NCI-H2081 (cell line): Measurements from ENCODE around the gene PLAAT4.
A peak's percentile ranks its signal among the peaks of the same experiment; 100 is the strongest.
"Not testable (repeated sequence)": the region's sequence is repeated elsewhere in the genome, so short reads cannot be mapped to it uniquely, and the experiment has no call there.

Experiments
- DNase-seq, 2 experiments: peaks; one replicate each; lab custom pipeline; 2025; lab: John Stamatoyannopoulos, UW

PLAAT4 gene

DNA sequence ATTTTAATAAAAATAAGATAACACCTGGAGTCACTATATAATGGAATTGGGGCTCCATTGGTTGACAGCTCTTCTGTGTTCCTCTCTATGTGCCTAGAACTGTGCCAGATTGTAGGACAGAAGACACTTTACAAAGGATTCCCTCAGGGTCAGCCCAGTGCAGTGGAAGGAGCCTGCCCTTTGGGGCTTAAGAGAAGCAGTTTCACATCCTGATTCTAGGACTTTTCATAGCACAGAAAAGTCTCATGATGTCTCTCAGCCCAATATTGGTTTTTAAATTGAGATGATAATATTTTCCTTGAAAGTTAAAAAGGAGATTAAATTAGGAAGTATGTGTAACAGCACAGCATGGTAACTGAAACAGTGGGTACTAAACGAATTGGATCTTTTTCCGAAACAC lies 7.1 kb downstream of the PLAAT4 start:
- no peak for DNase-seq

DNA sequence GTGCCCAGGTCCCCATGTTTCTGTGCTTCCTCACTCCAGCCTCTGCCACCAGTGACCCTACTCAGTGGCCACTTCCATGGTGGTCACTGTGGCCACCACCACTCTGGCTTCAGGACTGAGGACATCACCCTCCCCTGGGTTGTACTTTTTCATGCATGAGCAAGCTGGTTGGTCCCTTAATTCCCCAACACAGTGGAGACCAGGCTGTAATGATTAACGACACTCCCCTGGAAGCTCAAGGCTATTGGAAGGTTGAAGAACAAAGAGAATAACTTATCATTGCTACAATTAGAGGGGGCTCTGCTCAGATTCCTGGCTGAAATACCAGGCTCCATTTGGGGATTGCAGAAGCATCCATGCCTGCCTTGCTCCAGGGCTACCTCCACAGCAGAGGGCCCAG lies 10.5 kb downstream of the PLAAT4 start:
- no peak for DNase-seq

DNA sequence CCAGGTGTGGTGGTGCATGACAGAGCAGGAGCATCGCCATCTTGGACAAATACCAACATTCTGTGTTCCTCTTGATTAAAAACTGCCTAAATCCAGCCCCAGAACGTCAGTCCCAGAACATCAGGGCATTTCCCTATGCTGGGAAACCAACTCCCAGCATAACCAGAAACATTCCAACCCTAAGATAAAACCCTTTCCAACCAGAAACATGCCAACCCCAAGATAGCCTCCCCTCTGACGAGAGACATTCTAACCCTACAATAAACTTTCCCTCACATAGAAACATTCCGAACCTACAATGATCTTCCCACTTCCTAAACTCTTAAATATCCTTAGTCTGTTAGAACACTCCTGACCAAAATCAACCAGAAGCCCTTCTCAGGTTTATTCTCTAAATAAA lies 11.6 kb downstream of the PLAAT4 start:
- no peak for DNase-seq

DNA sequence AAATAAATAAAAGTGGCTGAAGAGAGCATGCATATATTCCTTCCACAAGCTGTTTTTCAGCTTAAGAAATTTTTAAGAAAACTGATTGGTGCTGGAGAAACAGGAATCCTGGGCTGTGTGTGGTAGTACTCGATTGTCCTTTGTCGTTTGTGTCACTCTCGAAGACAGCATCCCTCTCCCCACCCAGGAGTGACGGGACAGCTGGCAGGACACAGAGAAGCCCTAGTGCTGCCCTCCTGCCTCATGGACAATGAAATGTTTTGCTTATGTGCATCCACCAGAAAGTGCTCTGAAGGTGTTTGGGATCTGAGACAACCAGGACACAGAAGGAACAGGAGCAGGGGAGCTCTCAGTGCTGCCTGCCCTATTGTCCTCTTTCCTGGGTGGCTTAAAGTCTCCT lies 12.8 kb downstream of the PLAAT4 start:
- DNase-seq: no peak

DNA sequence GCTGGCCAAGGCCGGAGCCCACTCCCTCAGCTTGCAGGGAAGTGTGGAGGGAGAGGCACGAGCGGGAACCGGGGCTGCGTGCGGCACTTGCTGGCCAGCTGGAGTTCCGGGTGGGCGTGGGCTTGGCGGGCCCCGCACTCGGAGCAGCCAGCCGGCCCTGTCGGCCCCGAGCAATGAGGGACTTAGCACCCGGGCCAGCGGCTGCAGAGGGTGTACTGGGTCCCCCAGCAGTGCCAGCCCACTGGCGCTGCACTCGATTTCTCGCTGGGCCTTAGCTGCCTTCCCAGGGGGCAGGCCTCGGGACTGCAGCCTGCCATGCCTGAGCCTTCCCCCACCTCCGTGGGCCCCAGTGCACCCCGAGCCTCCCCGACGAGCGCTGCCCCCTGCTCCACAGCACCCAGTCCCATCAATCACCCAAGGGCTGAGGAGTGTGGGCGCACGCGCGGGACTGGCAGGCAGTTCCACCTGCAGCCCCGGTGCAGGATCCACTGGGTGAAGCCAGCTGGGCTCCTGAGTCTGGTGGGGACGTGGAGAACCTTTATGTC lies 13.6 kb downstream of the PLAAT4 start:
- DNase-seq: not testable (repeated sequence)

DNA sequence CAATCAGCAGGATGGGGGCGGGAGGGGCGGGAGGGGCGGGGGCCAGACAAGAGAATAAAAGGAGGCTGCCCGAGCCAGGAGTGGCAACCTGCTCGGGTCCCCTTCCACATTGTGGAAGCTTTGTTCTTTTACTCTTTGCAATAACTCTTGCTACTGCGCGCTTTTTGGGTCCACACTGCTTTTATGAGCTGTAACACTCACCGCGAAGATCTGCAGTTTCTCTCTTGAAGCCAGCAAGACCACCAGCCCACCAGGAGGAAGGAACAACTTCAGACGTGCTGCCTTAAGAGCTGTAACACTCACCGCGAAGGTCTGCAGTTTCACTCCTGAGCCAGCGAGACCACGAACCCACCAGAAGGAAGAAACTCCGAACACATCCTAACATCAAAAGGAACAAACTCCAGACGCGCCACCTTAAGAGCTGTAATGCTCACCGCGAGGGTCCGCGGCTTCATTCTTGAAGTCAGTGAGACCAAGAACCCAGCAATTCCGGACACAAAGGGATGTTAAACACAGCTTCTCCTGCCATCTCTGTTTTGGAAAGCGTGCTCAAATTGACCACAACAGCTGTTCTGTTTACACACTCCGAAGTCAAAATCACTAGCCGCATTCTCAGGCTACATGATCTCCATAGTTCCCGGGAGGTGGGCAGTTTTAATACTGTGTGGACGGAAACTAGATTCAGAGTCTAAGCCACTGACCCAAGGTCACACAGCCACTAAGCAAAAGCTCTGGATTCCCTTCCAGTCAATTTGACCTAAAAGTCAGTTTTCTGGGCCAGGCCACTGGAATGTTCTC lies 14.7 kb downstream of the PLAAT4 start:
- no peak for DNase-seq

DNA sequence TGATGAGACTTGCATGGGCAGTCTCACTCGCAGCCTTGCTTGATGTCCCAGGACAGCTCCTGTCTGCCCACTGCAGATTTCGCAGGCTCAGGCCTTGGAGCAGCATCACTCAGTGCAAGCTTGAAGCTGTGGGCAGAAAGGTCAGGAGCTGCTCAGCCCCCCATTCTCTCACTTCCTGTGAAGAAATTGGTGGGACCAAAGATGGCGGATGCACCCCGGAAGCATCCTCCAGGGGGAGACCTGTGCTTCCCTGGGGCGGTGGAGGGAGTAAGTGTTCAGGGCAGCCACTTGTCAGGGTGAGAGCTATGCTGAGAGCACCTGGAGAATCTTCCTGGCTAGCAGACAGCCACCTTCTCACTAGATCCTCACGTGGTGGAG lies 15.3 kb downstream of the PLAAT4 start:
- no peak for DNase-seq

DNA sequence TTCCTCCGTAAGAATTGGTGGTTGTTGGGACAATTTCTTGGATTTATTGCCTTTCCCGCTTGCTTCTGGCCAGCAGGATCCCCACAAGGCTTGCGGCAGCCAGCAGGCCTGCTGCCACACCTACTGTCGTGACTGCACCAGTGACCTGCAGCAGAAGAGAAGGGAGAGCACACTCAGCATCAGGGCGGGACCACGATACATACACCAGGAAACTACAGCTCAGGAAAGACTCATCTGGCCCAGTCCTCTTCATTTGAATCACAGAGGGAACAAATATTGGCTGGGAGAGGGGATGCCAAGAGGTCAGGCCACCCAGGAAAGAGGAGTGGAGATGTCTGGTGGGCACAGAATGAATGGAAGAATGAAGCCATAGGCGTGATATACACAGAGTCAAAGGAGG lies 16.3 kb downstream of the PLAAT4 start:
- no peak for DNase-seq

DNA sequence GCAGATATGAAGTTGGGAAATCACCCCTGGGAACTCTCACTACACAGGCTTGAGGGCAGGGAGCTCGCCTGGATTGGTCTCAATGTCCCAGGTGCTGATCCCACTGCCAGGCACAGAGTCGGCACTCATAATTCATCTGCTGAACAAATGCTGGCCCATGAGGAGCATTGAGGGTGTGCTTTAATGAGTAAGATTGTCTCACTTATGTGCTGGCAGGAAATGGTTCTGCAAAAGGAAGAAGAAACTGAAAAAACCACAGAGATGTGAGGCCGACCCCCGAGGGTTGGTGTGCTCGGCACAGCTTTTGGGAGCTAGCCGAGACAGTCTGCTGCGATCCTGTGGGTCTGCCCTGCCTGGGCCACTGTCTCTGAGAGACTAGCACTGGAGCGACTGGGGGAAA lies 17.2 kb downstream of the PLAAT4 start:
- DNase-seq: no peak

DNA sequence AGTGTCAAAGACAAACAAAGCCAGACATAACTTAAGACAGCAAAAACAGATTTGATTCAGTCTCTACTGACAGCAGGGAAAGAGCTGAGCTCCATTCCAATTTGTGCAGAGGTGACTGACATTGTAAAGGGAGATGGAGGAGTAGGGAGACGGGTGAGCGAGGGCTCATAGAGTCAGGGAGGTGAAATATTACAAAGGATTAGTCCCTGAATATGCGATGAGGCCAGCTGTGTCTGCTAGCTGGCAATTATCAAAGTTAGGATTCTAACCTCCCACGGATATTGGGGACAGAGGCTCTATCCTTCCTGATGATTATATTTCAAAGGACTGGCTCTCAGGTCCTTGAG lies 18.2 kb downstream of the PLAAT4 start:
- no peak for DNase-seq

DNA sequence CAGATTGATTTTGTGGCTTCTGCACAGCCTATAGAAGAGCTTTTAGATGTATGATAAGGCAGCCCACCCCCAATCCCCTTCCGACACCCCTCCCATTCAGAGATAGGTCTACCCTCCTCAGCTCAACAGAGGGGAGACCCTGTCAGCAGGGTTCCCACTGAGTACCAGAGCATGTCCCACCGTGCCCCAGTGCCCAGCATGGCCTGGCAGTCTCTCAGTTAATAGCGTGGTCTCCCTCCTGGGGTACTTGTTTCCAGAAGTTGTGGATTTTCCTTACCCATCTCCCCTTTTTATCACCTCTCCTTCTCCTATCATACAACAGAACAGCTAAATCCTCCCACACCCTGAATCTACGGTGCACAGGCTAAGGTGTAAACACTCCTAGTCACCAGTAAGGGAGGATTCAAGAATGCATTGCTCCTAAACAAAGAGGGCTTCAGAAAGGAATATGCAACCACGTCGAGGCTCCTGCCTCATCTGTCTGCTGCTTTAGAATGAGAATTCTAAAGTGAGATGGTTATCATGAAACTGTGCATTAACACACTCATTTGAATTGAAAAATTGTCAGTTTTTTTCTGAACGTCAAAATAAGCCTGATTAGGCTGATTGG lies 19.9 kb downstream of the PLAAT4 start:
- DNase-seq: no peak

DNA sequence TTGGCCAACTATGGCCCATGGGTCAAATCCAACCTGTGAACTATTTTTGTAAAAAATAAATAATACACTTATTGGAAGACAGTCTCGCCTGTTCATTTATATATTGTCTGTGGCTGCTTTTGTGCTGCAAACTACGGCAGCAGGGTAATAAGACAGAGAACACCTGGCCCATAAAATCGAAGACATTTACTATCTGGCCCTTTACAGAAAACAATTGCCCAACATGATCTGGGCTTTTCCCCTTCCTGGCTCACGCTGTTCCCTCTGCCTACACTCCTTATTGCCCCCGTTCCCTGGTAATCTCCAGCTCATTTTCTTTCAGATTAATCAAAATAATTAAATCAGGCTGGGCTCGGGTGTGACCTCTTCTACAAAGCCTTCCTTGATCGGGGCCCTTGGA lies 21.0 kb downstream of the PLAAT4 start:
- DNase-seq: no peak

DNA sequence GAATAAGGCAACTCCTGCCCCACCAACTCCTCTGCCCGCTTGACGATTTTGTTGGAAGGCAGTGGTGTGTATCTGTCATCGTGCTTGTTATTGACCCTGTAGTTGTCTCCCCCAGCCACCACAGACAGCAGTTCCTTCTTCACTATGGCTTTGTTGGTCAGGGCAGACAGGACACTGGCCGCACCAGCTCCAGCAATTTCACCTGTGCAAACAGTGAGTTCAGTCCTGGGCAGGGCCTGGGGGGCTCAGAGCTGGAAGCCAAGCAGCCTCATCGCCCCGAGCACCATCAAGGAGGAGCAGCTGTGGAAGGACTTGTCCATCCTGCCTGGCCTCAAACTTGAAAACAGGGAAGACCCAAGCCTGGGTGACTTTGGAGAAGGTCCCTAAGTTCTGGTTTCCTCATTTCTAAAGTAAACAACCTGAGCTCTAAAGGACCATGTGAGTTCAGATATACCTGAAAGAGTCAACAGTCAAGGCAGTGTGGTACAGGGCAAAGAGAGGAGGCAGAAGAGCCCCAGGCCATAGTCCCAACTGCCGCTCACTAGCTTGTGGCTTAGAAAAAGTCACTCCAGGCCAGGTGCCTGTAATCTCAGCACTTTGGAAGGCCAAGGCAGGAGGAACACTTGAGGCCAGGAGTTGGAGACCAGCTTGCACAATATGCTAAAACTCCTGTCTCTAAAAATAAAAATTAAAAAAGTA lies 22.0 kb downstream of the PLAAT4 start:
- no peak for DNase-seq

DNA sequence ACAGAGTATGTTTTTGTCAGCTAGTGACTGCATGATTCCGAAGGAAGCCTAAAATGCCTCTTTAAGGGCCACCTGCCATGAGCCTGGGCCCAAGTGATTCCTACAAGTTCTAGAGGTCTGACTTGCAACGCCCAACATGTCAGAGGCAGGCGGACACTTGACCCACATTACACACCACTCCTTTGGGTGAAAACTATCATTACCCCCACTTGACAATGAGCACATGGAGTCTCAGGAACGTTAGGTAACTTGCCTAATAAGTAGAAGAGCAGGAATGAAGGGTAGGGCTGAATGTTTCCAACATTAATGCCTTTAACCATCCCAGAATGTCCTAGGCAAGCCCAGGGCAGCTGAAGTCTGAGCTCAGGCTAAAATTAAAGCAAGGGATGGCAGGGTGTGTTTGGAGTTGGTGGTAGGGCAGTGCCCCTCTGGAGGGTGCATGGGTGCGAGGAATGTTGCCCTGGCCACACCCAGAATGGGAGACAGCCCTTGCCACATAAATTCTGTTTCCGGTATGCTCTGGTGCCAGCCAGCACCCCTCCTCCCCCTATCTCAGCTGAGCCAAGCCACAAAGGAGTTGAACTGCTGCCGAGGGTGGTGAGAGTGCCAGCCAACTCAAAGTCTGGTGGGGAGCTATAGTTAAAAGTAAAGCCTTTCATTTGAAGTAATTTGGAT lies 24.0 kb downstream of the PLAAT4 start:
- no peak for DNase-seq

DNA sequence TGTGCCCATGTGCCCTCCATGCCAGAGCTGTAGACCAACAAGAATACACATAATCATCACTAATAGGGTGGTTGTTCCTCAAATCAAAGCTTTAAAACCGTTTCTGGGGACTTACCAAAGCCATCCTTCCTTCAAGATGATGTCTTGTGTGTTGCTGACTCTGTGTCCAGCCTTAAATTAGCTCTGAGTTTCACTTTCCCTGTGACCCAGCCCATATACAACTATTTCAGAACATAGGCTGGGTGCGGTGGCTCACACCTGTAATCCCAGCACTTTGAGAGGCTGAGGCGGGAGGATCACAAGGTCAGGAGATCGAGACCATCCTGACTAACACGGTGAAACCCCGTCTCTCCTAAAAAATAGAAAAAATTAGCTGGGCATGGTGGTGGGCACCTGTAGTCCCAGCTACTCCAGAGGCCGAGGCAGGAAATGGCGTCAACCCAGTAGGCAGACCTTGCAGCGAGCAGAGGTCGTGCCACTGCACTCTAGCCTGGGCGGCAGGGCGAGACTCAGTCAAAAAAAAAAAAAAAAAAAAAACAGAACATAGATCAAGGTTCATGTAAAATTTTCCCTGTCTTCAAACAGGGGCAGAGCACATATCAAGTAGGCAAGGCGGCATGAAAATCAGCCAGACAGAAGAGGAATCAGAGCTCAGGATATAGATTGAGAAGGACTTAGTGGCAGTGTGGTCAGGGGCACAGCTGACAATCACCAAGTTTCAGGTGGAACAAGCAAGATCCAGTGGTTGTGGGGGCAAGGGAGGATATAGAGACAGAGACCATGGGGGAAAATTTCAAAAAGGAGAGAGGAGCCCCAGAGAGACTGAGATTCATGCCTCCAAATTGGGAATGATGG lies 26.8 kb downstream of the PLAAT4 start, which contains the start of gene PLAAT2:
PLAAT2 (minus strand) TSS at position 179 of the 855 bp plus-strand sequence; CDS start at position 124, 55 bp downstream.
- DNase-seq: no peak

DNA sequence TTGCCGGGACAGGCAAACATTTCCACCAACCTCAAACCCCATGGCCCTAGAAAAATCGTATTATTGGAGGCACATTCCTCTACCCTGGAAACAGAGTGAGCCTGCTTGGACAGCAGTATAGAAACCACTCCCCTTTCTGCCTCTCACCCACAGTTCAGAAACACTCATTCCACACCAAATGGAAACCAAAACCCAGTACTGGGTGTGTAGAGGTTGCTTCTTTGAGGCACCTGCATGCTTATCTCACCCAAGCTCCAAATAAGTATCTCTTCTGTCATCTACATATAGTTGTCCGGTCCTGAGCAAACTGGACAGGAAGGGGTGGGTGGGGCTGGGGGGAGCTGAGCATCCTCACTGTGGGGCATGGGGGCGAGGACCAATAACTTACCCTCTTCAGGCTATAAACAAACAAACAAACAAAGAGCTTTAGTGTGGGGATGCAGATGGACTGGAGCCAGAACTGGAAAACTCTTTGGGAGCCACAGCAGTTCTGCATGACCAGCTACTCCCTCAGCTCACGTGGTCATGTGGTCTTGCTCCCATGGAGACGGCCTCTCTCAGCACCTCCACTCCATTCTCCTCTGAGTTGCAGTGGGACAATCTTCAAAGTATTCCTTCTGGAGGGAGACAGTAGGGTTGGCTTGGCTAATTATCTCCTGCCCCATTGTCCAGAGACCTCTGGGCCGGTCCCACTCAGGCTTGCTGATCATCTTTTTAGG lies 27.6 kb downstream of the PLAAT4 start:
- DNase-seq: no peak

DNA sequence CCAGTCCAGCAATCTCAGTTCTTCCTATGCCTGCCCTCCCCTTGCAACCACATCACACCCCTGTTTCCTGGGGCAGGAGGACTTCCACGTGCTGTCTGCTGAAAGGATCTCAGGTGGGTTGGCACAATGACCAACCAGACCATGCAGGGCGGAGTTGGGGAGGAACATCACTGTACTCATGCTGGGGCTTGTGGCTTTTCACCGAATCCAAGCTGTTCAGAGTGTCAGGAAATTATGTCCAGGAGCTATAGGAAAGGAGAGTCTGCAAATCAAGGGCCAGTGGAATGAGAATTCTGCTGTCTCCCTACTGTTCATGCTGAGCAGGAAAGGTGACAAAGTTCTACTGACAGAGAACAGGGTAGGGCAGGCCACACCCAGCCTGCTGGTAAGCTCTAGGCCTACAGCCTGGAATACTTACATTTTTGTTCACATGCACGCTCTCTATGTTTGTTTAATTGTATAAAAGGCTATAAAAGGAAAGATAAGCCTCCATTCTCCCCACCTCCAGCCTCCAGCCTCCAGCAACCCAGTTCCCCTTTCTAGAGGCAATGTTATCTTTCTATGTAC lies 28.3 kb downstream of the PLAAT4 start:
- no peak for DNase-seq

DNA sequence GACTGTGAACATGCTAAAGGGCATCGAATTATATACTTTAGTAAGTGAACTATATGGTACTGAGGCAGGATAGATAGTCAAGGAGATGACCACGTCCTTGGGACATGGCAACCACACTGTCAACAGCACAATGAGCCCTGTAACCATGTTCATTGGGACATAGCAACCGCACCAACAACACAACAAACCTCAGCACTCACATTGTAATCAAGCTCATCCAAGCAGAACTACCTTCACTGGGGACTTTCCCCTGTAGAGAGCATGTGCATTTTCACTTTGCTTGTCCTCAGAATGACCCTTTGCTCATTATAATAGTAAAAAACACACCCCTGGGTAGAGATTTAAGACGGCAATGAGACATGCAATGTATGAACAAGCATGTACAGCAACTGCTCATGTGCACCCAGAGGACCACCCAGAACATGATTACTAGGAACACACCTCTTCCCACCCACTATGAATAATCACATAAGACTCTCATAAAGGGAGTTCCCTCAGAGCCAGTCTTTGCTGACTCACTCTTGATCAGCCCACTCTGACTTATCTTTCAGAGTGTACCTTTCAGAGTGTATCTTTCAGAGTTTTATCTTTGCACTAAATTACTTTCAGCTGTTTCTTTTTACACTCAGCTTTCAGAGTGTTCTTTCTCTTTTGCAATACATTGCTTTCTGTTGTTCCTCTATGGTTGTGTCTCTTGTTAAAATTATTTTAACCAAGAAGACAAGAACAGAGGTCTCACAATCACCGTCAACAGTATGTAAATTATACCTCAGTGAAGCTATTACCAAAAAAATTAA lies 30.6 kb downstream of the PLAAT4 start:
- DNase-seq: peak in 1 of 2 experiments; percentile 18

DNA sequence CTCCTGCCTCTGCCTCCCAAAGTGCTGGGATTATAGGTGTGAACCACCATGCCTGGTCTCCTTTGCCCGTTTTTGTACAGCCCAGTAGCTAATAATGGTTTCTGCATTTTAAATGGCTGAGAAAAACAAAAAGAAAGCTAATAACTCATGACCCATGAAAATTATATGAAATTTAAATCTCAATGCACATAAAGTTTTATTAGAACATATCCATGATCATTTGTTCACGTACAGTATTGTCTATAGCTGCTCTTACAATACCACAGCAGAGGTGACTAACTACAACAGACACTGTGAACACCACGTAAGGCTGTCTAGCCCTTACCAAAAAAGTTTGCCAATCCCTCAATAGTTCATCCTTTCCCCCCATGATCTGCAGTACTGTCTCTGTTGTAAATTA lies 33.0 kb downstream of the PLAAT4 start:
- no peak for DNase-seq
